HG03196 (cell line): ENCODE data around the gene ARAP1.

ENCODE experiments used
- ATAC-seq: cut with Tn5 transposase; IDR thresholded peaks from one replicate; pipeline ENCODE4 v1.9.1; 2021; ENCODE audit not compliant: unreplicated experiment

The ARAP1 gene

GRCh38 chr11:72744474-72744873, 7.7 kb downstream of the ARAP1 start:
- no peak for ATAC-seq

- ATAC-seq, result peak; percentile 37
These were observed 8.6 kb downstream of the ARAP1 start for GRCh38 chr11:72743321-72744221.

- ATAC-seq, result no peak
These were observed 9.5 kb downstream of the ARAP1 start for GRCh38 chr11:72742513-72743320.

- no peak for ATAC-seq
These were observed 10.2 kb downstream of the ARAP1 start for GRCh38 chr11:72741849-72742512.

- ATAC-seq, result no peak
These were observed 10.8 kb downstream of the ARAP1 start for GRCh38 chr11:72741429-72741833.

- ATAC-seq, result no peak
These were observed 11.4 kb downstream of the ARAP1 start for GRCh38 chr11:72740562-72741428.

GRCh38 chr11:72740060-72740424, 12.2 kb downstream of the ARAP1 start:
- no peak for ATAC-seq

GRCh38 chr11:72739240-72740059, 12.8 kb downstream of the ARAP1 start:
- no peak for ATAC-seq

- no peak for ATAC-seq
These were observed 13.7 kb downstream of the ARAP1 start for GRCh38 chr11:72738199-72739141.

GRCh38 chr11:72737336-72737735, 14.9 kb downstream of the ARAP1 start:
- no peak for ATAC-seq

- ATAC-seq, result peak; percentile 35
These were observed 15.6 kb downstream of the ARAP1 start for GRCh38 chr11:72736452-72737069.

GRCh38 chr11:72735495-72736027, 16.6 kb downstream of the ARAP1 start:
- no peak for ATAC-seq

GRCh38 chr11:72732329-72732728, 19.9 kb downstream of the ARAP1 start:
- no peak for ATAC-seq

- ATAC-seq, result no peak
These were observed 21.5 kb downstream of the ARAP1 start for GRCh38 chr11:72730737-72731136.

GRCh38 chr11:72730243-72730642, 22.0 kb downstream of the ARAP1 start:
- ATAC-seq, result no peak

GRCh38 chr11:72727521-72727920, 24.7 kb downstream of the ARAP1 start:
- no peak for ATAC-seq

GRCh38 chr11:72726266-72727220, 25.7 kb downstream of the ARAP1 start:
- no peak for ATAC-seq
